Endothelial cell of umbilical vein (primary cell): ENCODE measurements around the gene BET1L. TPM values are rescaled to one million over a fixed set of nuclear protein-coding genes. Genes with fewer than 3 reads are reported as not detected.

Experiments used
- BruUV-seq: library from RNA; stranded (reverse); fragments of 400-500 nt; replicated peaks from 2 replicates; lab custom pipeline; 2021; lab: Mats Ljungman, UMichigan
- CTCF ChIA-PET: fragments of 300-600, 350-600 bp; sonication (Branson Sonifier 250); formaldehyde crosslinking; loops from one replicate; lab custom pipeline; 2021; ENCODE audit warnings: antibody characterized with exemption, inconsistent platforms; lab: Charles Lee
- POLR2A ChIA-PET: fragments of 300-600, 350-600 bp; sonication (Branson Sonifier 250); formaldehyde crosslinking; loops from one replicate; lab custom pipeline; 2021; ENCODE audit warnings: antibody characterized with exemption, inconsistent platforms; lab: Charles Lee
- DNase-seq: peaks from one replicate; pipeline ENCODE4 v3.0.0-alpha.2; 2011; ENCODE audit warnings: low read depth, low spot score
- FAIRE-seq: peaks from 2 replicates; lab custom pipeline; 2011; peaks lifted over from hg19 to GRCh38; lab: Jason Lieb, UNC
- H2AFZ ChIP-seq: 2 replicates; pipeline ENCODE4 v1.6.0; 2012; ENCODE audit warnings: low read depth, low read length, control low read depth, inconsistent platforms
- H3K27ac ChIP-seq: 2 replicates; pipeline ENCODE4 v1.5.1; 2011; ENCODE audit warnings: low read depth, mild to moderate bottlenecking, control low read depth, low read length, moderate library complexity; ENCODE audit not compliant: insufficient read depth
- H3K27me3 ChIP-seq, 2 experiments: 2 replicates each; pipeline versions ENCODE4 v1.6.0 to v1.6.1; 2011; ENCODE audit warnings: low read length in 2 of 2, mixed read lengths in 1 of 2; ENCODE audit not compliant: control insufficient read depth in 2 of 2, insufficient read depth in 2 of 2
- H3K36me3 ChIP-seq, 2 experiments: 2 replicates in 1 of 2; 3 replicates in 1 of 2; pipeline ENCODE4 v1.5.1; 2011; ENCODE audit warnings: low read length in 2 of 2, mild to moderate bottlenecking in 1 of 2, moderate library complexity in 1 of 2; ENCODE audit not compliant: control insufficient read depth in 2 of 2, insufficient read depth in 2 of 2; ENCODE audit errors: extremely low read depth in 1 of 2
- H3K4me1 ChIP-seq: 3 replicates; pipeline ENCODE4 v1.5.1; 2011; ENCODE audit warnings: mild to moderate bottlenecking, low read length; ENCODE audit not compliant: control insufficient read depth, insufficient read depth; ENCODE audit errors: extremely low read depth
- H3K4me2 ChIP-seq: 2 replicates; pipeline ENCODE4 v1.6.1; 2011; ENCODE audit warnings: low read length, control low read depth, mixed read lengths; ENCODE audit not compliant: insufficient read depth
- H3K4me3 ChIP-seq, 3 experiments: fragments of 200-600 bp in 1 of 3; sonication (generic), shearing (Covaris generic) in 1 of 3; replicated peaks in 1 of 3; 2 replicates each; pipeline ENCODE4 v1.5.1; 2011 to 2016; ENCODE audit warnings: control low read depth in 3 of 3, low read length in 3 of 3, mild to moderate bottlenecking in 2 of 3, inconsistent platforms in 1 of 3, low read depth in 1 of 3, moderate library complexity in 1 of 3; ENCODE audit not compliant: insufficient read depth in 1 of 3
- H3K79me2 ChIP-seq: 2 replicates; pipeline ENCODE4 v1.6.0; 2012; ENCODE audit warnings: low read length, inconsistent platforms; ENCODE audit not compliant: control insufficient read depth, insufficient read depth
- H3K9ac ChIP-seq: replicated peaks from 2 replicates; pipeline ENCODE3; 2011; ENCODE audit warnings: low read length, control low read depth; ENCODE audit not compliant: insufficient read depth; ENCODE audit errors: extremely low read depth
- H3K9me1 ChIP-seq: replicated peaks from 3 replicates; pipeline ENCODE4 v1.6.0; 2011; ENCODE audit warnings: mild to moderate bottlenecking, low read length; ENCODE audit not compliant: control insufficient read depth, insufficient read depth; ENCODE audit errors: extremely low read depth
- H3K9me3 ChIP-seq: replicated peaks from 2 replicates; pipeline ENCODE4 v1.5.1; 2012; ENCODE audit warnings: low read length, inconsistent platforms; ENCODE audit not compliant: control insufficient read depth, insufficient read depth
- H4K20me1 ChIP-seq: replicated peaks from 2 replicates; pipeline ENCODE3; 2011; ENCODE audit warnings: mild to moderate bottlenecking, low read length; ENCODE audit not compliant: control insufficient read depth, insufficient read depth; ENCODE audit errors: extremely low read depth
- CTCF ChIP-seq, 2 donors: IDR thresholded peaks; 1 replicate in 1 of 2; 2 replicates in 1 of 2; pipeline ENCODE4 v1.5.1; 2011; ENCODE audit warnings: low read length in 2 of 2, mild to moderate bottlenecking in 2 of 2, moderate library complexity in 2 of 2, control low read depth in 1 of 2, inconsistent platforms in 1 of 2, low read depth in 1 of 2; ENCODE audit not compliant: insufficient read depth in 1 of 2; ENCODE audit errors: extremely low read depth in 1 of 2
- EZH2 ChIP-seq: IDR thresholded peaks from 2 replicates; pipeline ENCODE4 v1.6.1; 2012; ENCODE audit warnings: borderline replicate concordance, low read depth, mild to moderate bottlenecking, moderate library complexity, low read length, inconsistent platforms; ENCODE audit not compliant: severe bottlenecking
- FOS ChIP-seq: IDR thresholded peaks from 2 replicates; pipeline ENCODE4 v1.6.1; 2011; ENCODE audit warnings: mild to moderate bottlenecking, low read length, moderate library complexity, borderline replicate concordance; ENCODE audit not compliant: insufficient read depth
- GATA2 ChIP-seq: IDR thresholded peaks from 2 replicates; pipeline ENCODE4 v1.7.0; 2011; ENCODE audit warnings: low read depth, mild to moderate bottlenecking, moderate library complexity, mixed read lengths, low read length; ENCODE audit not compliant: insufficient read length, insufficient read depth
- JUN ChIP-seq: IDR thresholded peaks from 2 replicates; pipeline ENCODE4 v1.6.1; 2011; ENCODE audit warnings: borderline replicate concordance, low read depth; ENCODE audit not compliant: insufficient read length, insufficient read depth
- MAX ChIP-seq: IDR thresholded peaks from 2 replicates; pipeline ENCODE4 v1.6.1; 2011; ENCODE audit not compliant: insufficient read depth, insufficient read length
- POLR2A ChIP-seq: IDR thresholded peaks from 2 replicates; pipeline ENCODE4 v1.6.1; 2012; ENCODE audit warnings: low read depth, mild to moderate bottlenecking, control low read depth, low read length
- POLR2AphosphoS5 ChIP-seq: IDR thresholded peaks from 2 replicates; pipeline ENCODE4 v1.6.1; 2012; ENCODE audit warnings: low read depth, mild to moderate bottlenecking, control low read depth, low read length, moderate library complexity; ENCODE audit not compliant: insufficient read depth
- dilution Hi-C: fragments of 300-500 bp; cut with MboI; formaldehyde crosslinking; loops from one replicate; pipeline ENCODE4 v1.15.0; 2019; ENCODE audit warnings: low sequenced_read_pairs; ENCODE audit not compliant: extremely low pct_ligation_motif_present
- intact Hi-C: fragments of 100-400 bp; cut with micrococcal nuclease; formaldehyde crosslinking; loops from one replicate; pipeline ENCODE4 v1.10.0; 2022
- polyA plus RNA-seq, 4 experiments: library from polyadenylated mRNA; depleted of rRNA in 3 of 4; stranded (reverse) in 3 of 4; unstranded in 1 of 4; fragments of >200 nt; gene quantifications; 2 replicates each; pipeline versions ENCODE4 v1.2.1 to v1.2.3, GENCODE V29; 2011 to 2012; ENCODE audit warnings: missing spikeins in 1 of 4
- total RNA-seq: library from RNA; stranded (reverse); gene quantifications from 2 replicates; pipeline ENCODE4 v1.2.3, GENCODE V29; 2021

Gene BET1L
- total and polyA plus RNA-seq, 2 donors (not counting 3 experiments of a cell fraction or from before 2014, with no cell fraction given), result 31.0 to 80.0 TPM

GRCh38 chr11:255816-256215, 48.6 kb upstream of the BET1L start:
- Histone ChIP-seq H2AFZ (no peak overlapping the region), H3K9me3 (no peaks in the 10 kb centered on the region), H4K20me1 (no peaks in the 10 kb centered on the region), H3K27me3 (no peaks in the 10 kb centered on the region), H3K4me1 (no peaks in the 10 kb centered on the region), H3K27ac (no peak overlapping the region), H3K4me3 (no peak overlapping the region), H3K4me2 (no peak overlapping the region), H3K9me1 (no peaks in the 10 kb centered on the region), H3K9ac (no peak overlapping the region), H3K36me3 (peaks cover 9 to 25% of the 10 kb centered on the region in 2 experiments), H3K79me2 (no peaks in the 10 kb centered on the region)
- dilution Hi-C loops, result no loop called here
- no peak for TF ChIP-seq POLR2A
- TF ChIP-seq GATA2, result no peak
- no peak for TF ChIP-seq JUN
- POLR2A ChIA-PET, result no interaction called here
- no peak for FAIRE-seq
- intact Hi-C loops, result no loop called here
- CTCF ChIA-PET, result interaction anchor here (1.2 kb wide), 1 partner anchor 12 kb away, joined by 3 read pairs; no protein-coding TSS in a partner anchor
- DNase-seq, result no peak
- BruUV-seq, result no TSS peak

GRCh38 chr11:255176-255575, 48.0 kb upstream of the BET1L start:
- no peak overlapping the region for H3K4me3 ChIP-seq
- intact Hi-C loops, result no loop called here
- no peak overlapping the region for H2AFZ ChIP-seq
- FAIRE-seq (no peak), DNase-seq (no peak)
- no TSS peak for BruUV-seq
- H3K27me3 ChIP-seq, result no peaks in the 10 kb centered on the region
- TF ChIP-seq MAX (no peak), POLR2AphosphoS5 (no peak), CTCF (IDR thresholded peaks at IDR 0.05; ENCODE audit: extremely low read depth in 1 of 2, insufficient read depth in 1 of 2, low read depth in 1 of 2, low read length in 2 of 2) (no peak), EZH2 (no peak), FOS (no peak), GATA2 (no peak), POLR2A (no peak)
- H3K9me1 ChIP-seq, result no peaks in the 10 kb centered on the region
- no peaks in the 10 kb centered on the region for H3K4me1 ChIP-seq
- no peaks in the 10 kb centered on the region for H3K9me3 ChIP-seq
- no peak overlapping the region for H3K9ac ChIP-seq
- CTCF ChIA-PET, result interaction anchor here (1.2 kb wide), 1 partner anchor 12 kb away, joined by 3 read pairs; no protein-coding TSS in a partner anchor
- dilution Hi-C loops, result no loop called here
- no peak overlapping the region for H3K27ac ChIP-seq
- POLR2A ChIA-PET, result no interaction called here
- no peaks in the 10 kb centered on the region for H3K79me2 ChIP-seq
- H3K4me2 ChIP-seq, result no peak overlapping the region
- H4K20me1 ChIP-seq, result no peaks in the 10 kb centered on the region
- peaks cover 12 to 26% of the 10 kb centered on the region in 2 experiments for H3K36me3 ChIP-seq
